HepG2 (cell line): ENCODE measurements around the gene ALDH1A2. TPM values are rescaled to one million over a fixed set of nuclear protein-coding genes. Genes with fewer than 3 reads are reported as not detected.

Experiments used
- ATAC-seq: fragments of 200-7000 bp; cut with Tn5 transposase; 3 replicates; pipeline ENCODE4 v1.9.1; 2020; ENCODE audit warnings: mild to moderate bottlenecking, moderate library complexity
- BruUV-seq: library from RNA; stranded (reverse); fragments of 400-500 nt; replicated peaks from 2 replicates; lab custom pipeline; 2021; lab: Mats Ljungman, UMichigan
- CTCF ChIA-PET: fragments of 300-600 bp; formaldehyde crosslinking; extraction: SDS; loops from one replicate; lab custom pipeline; 2021; ENCODE audit warnings: low total read pairs, inconsistent platforms, low intra/inter-chr PET ratio; lab: Yijun Ruan, JAX
- POLR2A ChIA-PET: fragments of 350-600 bp; sonication (Branson Sonifier 250); formaldehyde crosslinking; loops from one replicate; lab custom pipeline; 2020; ENCODE audit warnings: antibody characterized with exemption, inconsistent platforms; lab: Yijun Ruan, JAX
- DNase-seq: peaks from one replicate; pipeline ENCODE4 v3.0.0-alpha.2; 2015; ENCODE audit warnings: low spot score
- FAIRE-seq: peaks from 3 replicates; lab custom pipeline; 2011; peaks lifted over from hg19 to GRCh38; lab: Jason Lieb, UNC
- H2AFZ ChIP-seq: one replicate; pipeline ENCODE4 v1.6.1; 2011; ENCODE audit warnings: low read length, inconsistent platforms
- H3K27ac ChIP-seq: fragments of 300-600 bp; 3 replicates; pipeline ENCODE4 v1.8.0; 2011; ENCODE audit warnings: mixed run types, mild to moderate bottlenecking, mixed read lengths, low read length, inconsistent platforms; ENCODE audit not compliant: insufficient read depth; ENCODE audit errors: extremely low read length
- H3K27me3 ChIP-seq, 2 experiments: fragments of 200-600 bp in 1 of 2; 2 replicates in 1 of 2; 3 replicates in 1 of 2; pipeline versions ENCODE4 v1.6.0 to v1.8.0; 2011; ENCODE audit warnings: low read length in 2 of 2, mild to moderate bottlenecking in 2 of 2, moderate library complexity in 2 of 2, inconsistent platforms in 1 of 2; ENCODE audit not compliant: insufficient read depth in 2 of 2, control insufficient read depth in 1 of 2
- H3K36me3 ChIP-seq, 2 experiments: fragments of 200-600 bp in 1 of 2; replicated peaks in 1 of 2; 2 replicates in 1 of 2; 3 replicates in 1 of 2; pipeline versions ENCODE4 v1.5.1 to v1.8.0; 2011; ENCODE audit warnings: low read length in 2 of 2, inconsistent platforms in 1 of 2; ENCODE audit not compliant: insufficient read depth in 2 of 2, control insufficient read depth in 1 of 2
- H3K4me1 ChIP-seq: 2 replicates; pipeline ENCODE4 v1.5.1; 2012; ENCODE audit warnings: low read length, inconsistent platforms; ENCODE audit not compliant: insufficient read depth
- H3K4me2 ChIP-seq: 2 replicates; pipeline ENCODE4 v1.6.0; 2011; ENCODE audit warnings: low read depth, low read length, inconsistent platforms
- H3K4me3 ChIP-seq, 3 experiments: fragments of 200-600 bp in 1 of 3; sonication (generic), shearing (Covaris generic) in 1 of 3; replicated peaks in 1 of 3; 2 replicates each; pipeline ENCODE4 v1.5.1; 2011 to 2016; ENCODE audit warnings: low read length in 3 of 3, inconsistent platforms in 2 of 3, low read depth in 2 of 3, mild to moderate bottlenecking in 2 of 3, control low read depth in 1 of 3, mixed read lengths in 1 of 3; ENCODE audit not compliant: insufficient read depth in 1 of 3
- H3K79me2 ChIP-seq: one replicate; pipeline ENCODE4 v1.6.1; 2011; ENCODE audit warnings: low read length, inconsistent platforms; ENCODE audit not compliant: insufficient read depth
- H3K9ac ChIP-seq: 2 replicates; pipeline ENCODE4 v1.6.0; 2011; ENCODE audit warnings: mild to moderate bottlenecking, low read depth, low read length, inconsistent platforms; ENCODE audit not compliant: insufficient read depth
- H3K9me3 ChIP-seq: 2 replicates; pipeline ENCODE4 v1.5.1; 2012; ENCODE audit warnings: mild to moderate bottlenecking, low read length
- H4K20me1 ChIP-seq: 2 replicates; pipeline ENCODE4 v1.6.0; 2011; ENCODE audit warnings: inconsistent platforms, mild to moderate bottlenecking, low read length, moderate library complexity; ENCODE audit not compliant: insufficient read depth
- ASH2L ChIP-seq: fragments of 300-600, 200-600 bp; sonication (generic); IDR thresholded peaks from 2 replicates; pipeline ENCODE4 v1.7.0; 2017; ENCODE audit warnings: low read depth, mild to moderate bottlenecking, moderate library complexity, mixed read lengths, low read length; ENCODE audit not compliant: insufficient read length
- CBX5 ChIP-seq: sonication (generic); formaldehyde crosslinking; IDR thresholded peaks from 2 replicates; pipeline ENCODE4 v1.4.0; 2020; ENCODE audit warnings: missing genetic modification reagents, borderline replicate concordance
- HNRNPK ChIP-seq: fragments of 200-400 bp; formaldehyde crosslinking; IDR thresholded peaks from 2 replicates; pipeline ENCODE4 v1.6.1; 2018; ENCODE audit warnings: low read length, low read depth, moderate library complexity, mild to moderate bottlenecking; ENCODE audit not compliant: poor library complexity, severe bottlenecking
- KAT8 ChIP-seq: IDR thresholded peaks from 2 replicates; pipeline ENCODE4 v1.6.1; 2016; ENCODE audit warnings: missing genetic modification reagents, missing compliant biosample characterization
- WGBS: methylation state at CpG from one replicate; pipeline ENCODE4 v1.1.6; 2017; ENCODE audit warnings: low lambda C conversion rate; 5-methylcytosine and 5-hydroxymethylcytosine counted together
- in situ Hi-C: cut with HindIII; loops from 2 replicates; pipeline ENCODE4 v1.10.0; 2017; ENCODE audit warnings: low pct_unique_long_range_greater_than_20kb; ENCODE audit not compliant: extremely low pct_ligation_motif_present
- intact Hi-C: fragments of 100-400 bp; cut with micrococcal nuclease; formaldehyde crosslinking; loops from one replicate; pipeline ENCODE4 v1.10.0; 2022; ENCODE audit not compliant: unreplicated experiment
- polyA plus RNA-seq, 8 experiments: library from polyadenylated mRNA; depleted of rRNA in 3 of 8; stranded (reverse) in 7 of 8; unstranded in 1 of 8; fragments of >200 nt; fragmentation: Illumina TruSeq in 4 of 8; extraction: Trizol in 4 of 8; gene quantifications; 2 replicates each; pipeline versions ENCODE4 v1.2.1 to v1.2.3, GENCODE V29; 2011 to 2016; ENCODE audit warnings: low read depth in 4 of 8, missing spikeins in 1 of 8, mixed read lengths in 1 of 8; ENCODE audit not compliant: insufficient read depth in 1 of 8
- total RNA-seq, 5 experiments: library from RNA; depleted of rRNA; stranded (reverse); fragments of >200 nt; fragmentation: Illumina TruSeq; extraction: Trizol; gene quantifications; 2 replicates each; pipeline ENCODE4 v1.2.3, GENCODE V29; 2016; ENCODE audit warnings: low read depth in 1 of 5
- TF ChIP-seq, protein P1 (sequence below): fragments of 450-650 bp; IDR thresholded peaks from 2 replicates; pipeline ENCODE4 v1.6.1; 2016
- TF ChIP-seq, protein P2 (sequence below): sonication (generic); formaldehyde crosslinking; IDR thresholded peaks from 2 replicates; pipeline ENCODE4 v1.8.0; 2023; ENCODE audit warnings: mild to moderate bottlenecking, missing genetic modification reagents
- TF ChIP-seq, protein P3 (sequence below), 2 experiments: sonication (generic) in 1 of 2; formaldehyde crosslinking in 1 of 2; IDR thresholded peaks; 2 replicates each; pipeline versions ENCODE4 v1.5.1 to v1.6.1; 2011 to 2020; ENCODE audit warnings: borderline replicate concordance in 1 of 2, low read depth in 1 of 2, low read length in 1 of 2, mild to moderate bottlenecking in 1 of 2, missing genetic modification reagents in 1 of 2, moderate library complexity in 1 of 2

The ALDH1A2 gene
- total and polyA plus RNA-seq, 2 of the 13 experiments (the other 11 are each of a cell fraction or from before 2014, with no cell fraction given) = 0.64 to 0.90 TPM

DNA sequence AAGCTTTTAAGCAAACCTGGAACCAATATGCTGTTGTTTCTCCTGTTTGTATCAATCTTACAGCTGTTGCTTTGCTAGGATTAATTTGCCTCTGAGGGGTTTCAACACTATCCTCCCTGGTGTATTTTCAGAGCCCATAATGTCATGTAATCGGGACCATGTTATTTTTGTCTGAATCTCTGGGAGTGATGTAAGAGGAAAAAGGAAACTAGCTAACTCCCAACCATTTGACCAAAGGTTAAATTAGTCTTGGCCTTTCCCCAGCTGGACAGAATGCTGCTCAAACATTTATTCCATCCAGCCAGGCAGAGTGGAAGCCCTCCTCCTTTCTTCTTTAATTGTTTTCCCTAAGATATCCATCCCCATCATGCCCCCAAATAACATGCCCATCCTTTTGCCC, 142.2 kb downstream of the ALDH1A2 start:
- Histone ChIP-seq H3K9ac (no peak overlapping the region), H3K27ac (no peak overlapping the region), H3K79me2 (no peaks in the 10 kb centered on the region), H2AFZ (no peak overlapping the region), H3K4me3 (no peak overlapping the region), H3K4me2 (no peak overlapping the region), H3K27me3 (peaks cover 0 to 8% of the 10 kb centered on the region in 2 experiments; a peak in 2 of 5 replicates), H3K9me3 (no peaks in the 10 kb centered on the region), H3K36me3 (no peaks in the 10 kb centered on the region), H3K4me1 (no peaks in the 10 kb centered on the region), H4K20me1 (no peaks in the 10 kb centered on the region)
- ATAC-seq (no peak), DNase-seq (no peak), FAIRE-seq (no peak)
- TF ChIP-seq ASH2L = no peak
- TF ChIP-seq HNRNPK = peak; percentile 31
- TF ChIP-seq, protein P1, sequence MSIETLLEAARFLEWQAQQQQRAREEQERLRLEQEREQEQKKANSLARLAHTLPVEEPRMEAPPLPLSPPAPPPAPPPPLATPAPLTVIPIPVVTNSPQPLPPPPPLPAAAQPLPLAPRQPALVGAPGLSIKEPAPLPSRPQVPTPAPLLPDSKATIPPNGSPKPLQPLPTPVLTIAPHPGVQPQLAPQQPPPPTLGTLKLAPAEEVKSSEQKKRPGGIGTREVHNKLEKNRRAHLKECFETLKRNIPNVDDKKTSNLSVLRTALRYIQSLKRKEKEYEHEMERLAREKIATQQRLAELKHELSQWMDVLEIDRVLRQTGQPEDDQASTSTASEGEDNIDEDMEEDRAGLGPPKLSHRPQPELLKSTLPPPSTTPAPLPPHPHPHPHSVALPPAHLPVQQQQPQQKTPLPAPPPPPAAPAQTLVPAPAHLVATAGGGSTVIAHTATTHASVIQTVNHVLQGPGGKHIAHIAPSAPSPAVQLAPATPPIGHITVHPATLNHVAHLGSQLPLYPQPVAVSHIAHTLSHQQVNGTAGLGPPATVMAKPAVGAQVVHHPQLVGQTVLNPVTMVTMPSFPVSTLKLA = no peak
- intact Hi-C loops = no loop called here
- ChIA-PET CTCF (no interaction called here), POLR2A (no interaction called here)
- in situ Hi-C loops = no loop called here
- no TSS peak for BruUV-seq
- 0% methylated on average over 1 of the region's 1 CpG for WGBS

DNA sequence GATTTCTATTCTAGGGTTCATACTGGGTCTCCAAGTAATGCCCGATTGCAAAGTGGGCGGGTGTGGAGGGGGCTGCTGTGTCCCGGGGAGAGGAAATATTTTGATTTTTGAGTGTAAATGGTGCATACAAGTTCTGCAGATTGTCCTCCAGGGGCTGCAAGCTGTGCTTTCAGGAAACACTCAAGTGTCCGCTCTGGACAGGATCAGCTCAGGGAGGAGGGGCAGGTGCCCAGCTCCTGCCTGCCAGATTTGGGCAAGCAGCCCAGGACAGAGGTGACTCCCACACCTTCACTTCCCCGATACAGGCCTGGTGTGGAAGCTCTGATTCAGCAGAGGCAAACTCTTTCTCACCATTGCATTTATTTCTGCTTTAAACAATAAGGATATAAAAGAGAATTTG, 142.7 kb downstream of the ALDH1A2 start:
- Histone ChIP-seq H3K9ac (no peak overlapping the region), H3K79me2 (no peaks in the 10 kb centered on the region), H2AFZ (no peak overlapping the region), H4K20me1 (no peaks in the 10 kb centered on the region), H3K4me2 (no peak overlapping the region), H3K27ac (no peak overlapping the region), H3K4me3 (no peak overlapping the region), H3K27me3 (peaks cover 2 to 13% of the 10 kb centered on the region in 2 experiments; a peak in 2 of 5 replicates), H3K36me3 (no peaks in the 10 kb centered on the region), H3K4me1 (no peaks in the 10 kb centered on the region), H3K9me3 (no peaks in the 10 kb centered on the region)
- CTCF ChIA-PET = no interaction called here
- POLR2A ChIA-PET = no interaction called here
- FAIRE-seq (no peak), DNase-seq (no peak), ATAC-seq (no peak)
- no TSS peak for BruUV-seq
- intact Hi-C loops (no loop called here), in situ Hi-C loops (no loop called here)
- WGBS = 0% methylated on average over 5 of the region's 5 CpGs
- TF ChIP-seq CBX5 (CRISPR knock-in tag) (no peak), KAT8 (no peak), ASH2L (no peak)
- TF ChIP-seq, protein P2, sequence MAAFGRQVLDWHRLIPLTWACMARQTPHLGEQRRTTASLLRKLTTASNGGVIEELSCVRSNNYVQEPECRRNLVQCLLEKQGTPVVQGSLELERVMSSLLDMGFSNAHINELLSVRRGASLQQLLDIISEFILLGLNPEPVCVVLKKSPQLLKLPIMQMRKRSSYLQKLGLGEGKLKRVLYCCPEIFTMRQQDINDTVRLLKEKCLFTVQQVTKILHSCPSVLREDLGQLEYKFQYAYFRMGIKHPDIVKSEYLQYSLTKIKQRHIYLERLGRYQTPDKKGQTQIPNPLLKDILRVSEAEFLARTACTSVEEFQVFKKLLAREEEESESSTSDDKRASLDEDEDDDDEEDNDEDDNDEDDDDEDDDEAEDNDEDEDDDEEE (CRISPR knock-in tag) = no peak
- TF ChIP-seq, protein P3, sequence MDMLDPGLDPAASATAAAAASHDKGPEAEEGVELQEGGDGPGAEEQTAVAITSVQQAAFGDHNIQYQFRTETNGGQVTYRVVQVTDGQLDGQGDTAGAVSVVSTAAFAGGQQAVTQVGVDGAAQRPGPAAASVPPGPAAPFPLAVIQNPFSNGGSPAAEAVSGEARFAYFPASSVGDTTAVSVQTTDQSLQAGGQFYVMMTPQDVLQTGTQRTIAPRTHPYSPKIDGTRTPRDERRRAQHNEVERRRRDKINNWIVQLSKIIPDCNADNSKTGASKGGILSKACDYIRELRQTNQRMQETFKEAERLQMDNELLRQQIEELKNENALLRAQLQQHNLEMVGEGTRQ (IDR thresholded peaks at IDR 0.05; ENCODE audit: low read depth, low read length) = no peak
- TF ChIP-seq, protein P3 (CRISPR knock-in tag; IDR thresholded peaks at IDR 0.05; ENCODE audit: borderline replicate concordance) = no peak
